Activated CD4-positive, alpha-beta T cell treated with anti-CD3 and anti-CD28 coated beads, Interleukin-2, amount 10 ng/mL, durations not matched to agents 24 days and 14 days (primary cell): ENCODE results near the gene FMNL1. TPM values are rescaled to one million over a fixed set of nuclear protein-coding genes. Genes with fewer than 3 reads are reported as not detected.
A peak's percentile ranks its signal among the peaks of the same experiment; 100 is the strongest.

Experiments used
- DNase-seq: peaks from one replicate; pipeline ENCODE4 v3.0.0; 2022
- H3K27ac Mint-ChIP-seq: one replicate; pipeline ENCODE4 v1.8.0; 2022; ENCODE audit warnings: mild to moderate bottlenecking, mixed read lengths
- H3K27me3 Mint-ChIP-seq: one replicate; pipeline ENCODE4 v1.8.0; 2022; ENCODE audit warnings: mixed read lengths
- H3K36me3 Mint-ChIP-seq: one replicate; pipeline ENCODE4 v1.8.0; 2022; ENCODE audit warnings: low read depth, mild to moderate bottlenecking, mixed read lengths
- H3K4me1 Mint-ChIP-seq: one replicate; pipeline ENCODE4 v1.8.0; 2021; ENCODE audit warnings: mixed read lengths
- H3K4me3 Mint-ChIP-seq: one replicate; pipeline ENCODE4 v1.8.0; 2022; ENCODE audit warnings: mild to moderate bottlenecking, moderate library complexity, mixed read lengths
- H3K9me3 Mint-ChIP-seq: one replicate; pipeline ENCODE4 v1.8.0; 2021; ENCODE audit warnings: mixed read lengths
- intact Hi-C: fragments of 100-400 bp; cut with micrococcal nuclease; formaldehyde crosslinking; loops from one replicate; pipeline ENCODE4 v1.15.1; 2023
- total RNA-seq: library from RNA; stranded (reverse); gene quantifications from 2 replicates; pipeline ENCODE4 v1.2.3, GENCODE V29; 2022

Gene FMNL1
- total RNA-seq, 1 donor from 2014 or later: 325 TPM

GRCh38 chr17:45277216-45277849 is 55.6 kb downstream of the FMNL1 start:
- peak overlapping the region; percentile 70 for H3K27ac Mint-ChIP-seq
- H3K36me3 Mint-ChIP-seq: peaks cover 44% of the 10 kb centered on the region
- peaks cover 14% of the 10 kb centered on the region for H3K4me1 Mint-ChIP-seq
- DNase-seq: peak; percentile 96
- no peaks in the 10 kb centered on the region for H3K27me3 Mint-ChIP-seq
- no peak overlapping the region for H3K4me3 Mint-ChIP-seq
- H3K9me3 Mint-ChIP-seq: no peaks in the 10 kb centered on the region
- intact Hi-C loops: loop anchor here (1.0 kb wide), 2 partner anchors 35 to 108 kb away; no protein-coding TSS in a partner anchor

- Mint-ChIP-seq H3K27ac (peak overlapping the region; percentile 70), H3K9me3 (no peaks in the 10 kb centered on the region), H3K36me3 (peaks cover 47% of the 10 kb centered on the region), H3K4me3 (no peak overlapping the region), H3K27me3 (no peaks in the 10 kb centered on the region), H3K4me1 (peaks cover 17% of the 10 kb centered on the region)
- no peak for DNase-seq
- intact Hi-C loops: loop anchor here (1.0 kb wide), 2 partner anchors 34 to 107 kb away; no protein-coding TSS in a partner anchor
Observed at GRCh38 chr17:45277992-45278391, 56.3 kb downstream of the FMNL1 start.

GRCh38 chr17:45279898-45280297 is 58.2 kb downstream of the FMNL1 start:
- DNase-seq: no peak
- no peak overlapping the region for H3K4me3 Mint-ChIP-seq
- H3K27me3 Mint-ChIP-seq: no peaks in the 10 kb centered on the region
- H3K36me3 Mint-ChIP-seq: peaks cover 49% of the 10 kb centered on the region
- H3K9me3 Mint-ChIP-seq: no peaks in the 10 kb centered on the region
- H3K27ac Mint-ChIP-seq: peak overlapping the region; percentile 36
- H3K4me1 Mint-ChIP-seq: peaks cover 20% of the 10 kb centered on the region
- intact Hi-C loops: no loop called here

GRCh38 chr17:45282683-45283644 is 61.3 kb downstream of the FMNL1 start:
- Mint-ChIP-seq H3K4me1 (peaks cover 11% of the 10 kb centered on the region), H3K9me3 (no peaks in the 10 kb centered on the region), H3K4me3 (no peak overlapping the region), H3K27ac (peak overlapping the region; percentile 53), H3K36me3 (peaks cover 63% of the 10 kb centered on the region), H3K27me3 (no peaks in the 10 kb centered on the region)
- intact Hi-C loops: no loop called here
- DNase-seq: no peak

GRCh38 chr17:45283711-45284110 is 62.0 kb downstream of the FMNL1 start:
- no peak for DNase-seq
- H3K4me1 Mint-ChIP-seq: peaks cover 8% of the 10 kb centered on the region
- intact Hi-C loops: no loop called here
- H3K4me3 Mint-ChIP-seq: no peak overlapping the region
- peaks cover 66% of the 10 kb centered on the region for H3K36me3 Mint-ChIP-seq
- H3K27ac Mint-ChIP-seq: peak overlapping the region; percentile 53
- no peaks in the 10 kb centered on the region for H3K9me3 Mint-ChIP-seq
- no peaks in the 10 kb centered on the region for H3K27me3 Mint-ChIP-seq

- Mint-ChIP-seq H3K27ac (peak overlapping the region; percentile 53), H3K9me3 (no peaks in the 10 kb centered on the region), H3K27me3 (no peaks in the 10 kb centered on the region), H3K4me1 (peaks cover 8% of the 10 kb centered on the region), H3K4me3 (no peak overlapping the region), H3K36me3 (peaks cover 66% of the 10 kb centered on the region)
- DNase-seq: peak; percentile 75
- intact Hi-C loops: no loop called here
Observed at GRCh38 chr17:45284176-45285140, 62.8 kb downstream of the FMNL1 start.

GRCh38 chr17:45286286-45286685 is 64.6 kb downstream of the FMNL1 start:
- intact Hi-C loops: no loop called here
- Mint-ChIP-seq H3K27me3 (no peaks in the 10 kb centered on the region), H3K36me3 (peaks cover 69% of the 10 kb centered on the region), H3K27ac (no peak overlapping the region), H3K4me1 (peaks cover 15% of the 10 kb centered on the region), H3K9me3 (no peaks in the 10 kb centered on the region), H3K4me3 (no peak overlapping the region)
- DNase-seq: no peak

- Mint-ChIP-seq H3K4me3 (no peak overlapping the region), H3K9me3 (no peaks in the 10 kb centered on the region), H3K27me3 (no peaks in the 10 kb centered on the region), H3K4me1 (peaks cover 21% of the 10 kb centered on the region), H3K27ac (peak overlapping the region; percentile 53), H3K36me3 (peaks cover 63% of the 10 kb centered on the region)
- intact Hi-C loops: no loop called here
- no peak for DNase-seq
Observed at GRCh38 chr17:45287526-45288500, 66.1 kb downstream of the FMNL1 start.

- no peak for DNase-seq
- no peaks in the 10 kb centered on the region for H3K9me3 Mint-ChIP-seq
- H3K4me3 Mint-ChIP-seq: no peak overlapping the region
- H3K36me3 Mint-ChIP-seq: peaks cover 64% of the 10 kb centered on the region
- intact Hi-C loops: no loop called here
- H3K27me3 Mint-ChIP-seq: no peaks in the 10 kb centered on the region
- peaks cover 29% of the 10 kb centered on the region for H3K4me1 Mint-ChIP-seq
- H3K27ac Mint-ChIP-seq: peak overlapping the region; percentile 15
Observed at GRCh38 chr17:45288825-45289224, 67.1 kb downstream of the FMNL1 start.

- Mint-ChIP-seq H3K27me3 (no peaks in the 10 kb centered on the region), H3K4me1 (peaks cover 31% of the 10 kb centered on the region), H3K27ac (peak overlapping the region; percentile 53), H3K4me3 (no peak overlapping the region), H3K9me3 (no peaks in the 10 kb centered on the region), H3K36me3 (peaks cover 62% of the 10 kb centered on the region)
- no peak for DNase-seq
- intact Hi-C loops: no loop called here
Observed at GRCh38 chr17:45289301-45290268, 67.9 kb downstream of the FMNL1 start.

- Mint-ChIP-seq H3K36me3 (peaks cover 58% of the 10 kb centered on the region), H3K9me3 (no peaks in the 10 kb centered on the region), H3K4me1 (peaks cover 34% of the 10 kb centered on the region), H3K27ac (peak overlapping the region; percentile 16), H3K27me3 (no peaks in the 10 kb centered on the region), H3K4me3 (no peak overlapping the region)
- DNase-seq: no peak
- intact Hi-C loops: no loop called here
Observed at GRCh38 chr17:45290269-45290765, 68.6 kb downstream of the FMNL1 start.
